ENCODE data around the gene TMSB4X. TPM values are rescaled to one million over a fixed set of nuclear protein-coding genes. Genes with fewer than 3 reads are reported as not detected.
"Not testable (repeated sequence)": the region's sequence is repeated elsewhere in the genome, so short reads cannot be mapped to it uniquely, and the experiment has no call there.

Gene TMSB4X
- 2,566 TPM for polyA plus RNA-seq (ENCODE audit: insufficient read length)
- long read RNA-seq, donor 1, transcript TMSB4X-203 (2 exons, 1,702 nt), result minor isoform, 1,591 of 4,953 reads
- long read RNA-seq, donor 1, transcript TMSB4X-204 (3 exons, 628 nt), result major isoform, 3,290 of 4,953 reads
- long read RNA-seq, donor 1, partial matches to known transcripts, result 15 of 4,953 reads
- long read RNA-seq, donor 1, other reads (novel, unspliced or antisense), result 54 of 4,953 reads
- long read RNA-seq, donor 2, transcript TMSB4X-204 (3 exons, 628 nt), result major isoform, 2,761 of 4,190 reads
- long read RNA-seq, donor 2, transcript TMSB4X-203 (2 exons, 1,702 nt), result minor isoform, 1,376 of 4,190 reads
- long read RNA-seq, donor 2, partial matches to known transcripts, result 21 of 4,190 reads
- long read RNA-seq, donor 2, other reads (novel, unspliced or antisense), result 29 of 4,190 reads
- long read RNA-seq, donor 3, transcript TMSB4X-203 (2 exons, 1,702 nt), result minor isoform, 1,459 of 3,581 reads
- long read RNA-seq, donor 3, transcript TMSB4X-204 (3 exons, 628 nt), result major isoform, 2,053 of 3,581 reads
- long read RNA-seq, donor 3, partial matches to known transcripts, result 10 of 3,581 reads
- long read RNA-seq, donor 3, other reads (novel, unspliced or antisense), result 55 of 3,581 reads
- long read RNA-seq, donor 4, transcript TMSB4X-203 (2 exons, 1,702 nt), result minor isoform, 234 of 759 reads
- long read RNA-seq, donor 4, transcript TMSB4X-204 (3 exons, 628 nt), result major isoform, 515 of 759 reads
- long read RNA-seq, donor 4, partial matches to known transcripts, result 9 of 759 reads
- long read RNA-seq, donor 4, other reads (novel, unspliced or antisense), result 0 of 759 reads
- long read RNA-seq, donor 5, transcript TMSB4X-203 (2 exons, 1,702 nt), result minor isoform, 2,360 of 7,528 reads
- long read RNA-seq, donor 5, transcript TMSB4X-204 (3 exons, 628 nt), result major isoform, 5,062 of 7,528 reads
- long read RNA-seq, donor 5, partial matches to known transcripts, result 26 of 7,528 reads
- long read RNA-seq, donor 5, other reads (novel, unspliced or antisense), result 77 of 7,528 reads
- long read RNA-seq, donor 6, transcript TMSB4X-203 (2 exons, 1,702 nt), result minor isoform, 1,635 of 4,828 reads
- long read RNA-seq, donor 6, transcript TMSB4X-204 (3 exons, 628 nt), result major isoform, 3,101 of 4,828 reads
- long read RNA-seq, donor 6, partial matches to known transcripts, result 17 of 4,828 reads
- long read RNA-seq, donor 6, other reads (novel, unspliced or antisense), result 74 of 4,828 reads
- long read RNA-seq, donor 7, transcript TMSB4X-202 (3 exons, 767 nt), result minor isoform, 6 of 6,626 reads
- long read RNA-seq, donor 7, transcript TMSB4X-204 (3 exons, 628 nt), result major isoform, 4,398 of 6,626 reads
- long read RNA-seq, donor 7, transcript TMSB4X-203 (2 exons, 1,702 nt), result minor isoform, 2,114 of 6,626 reads
- long read RNA-seq, donor 7, partial matches to known transcripts, result 27 of 6,626 reads
- long read RNA-seq, donor 7, other reads (novel, unspliced or antisense), result 81 of 6,626 reads
- long read RNA-seq, donor 8, transcript TMSB4X-203 (2 exons, 1,702 nt), result minor isoform, 599 of 2,021 reads
- long read RNA-seq, donor 8, transcript TMSB4X-204 (3 exons, 628 nt), result major isoform, 1,406 of 2,021 reads
- long read RNA-seq, donor 8, partial matches to known transcripts, result 10 of 2,021 reads
- long read RNA-seq, donor 8, other reads (novel, unspliced or antisense), result 5 of 2,021 reads

GRCh38 chrX:12974796-12975669, at the start of gene TMSB4X:
Gene TMSB4X (plus strand): TSS chrX:12975110.
- DNase-seq, result peak; percentile 68

GRCh38 chrX:12929701-12930100, 45.2 kb upstream of the TMSB4X start:
- DNase-seq, result no peak

GRCh38 chrX:12930150-12930549, 44.8 kb upstream of the TMSB4X start:
- DNase-seq, result no peak

DNA sequence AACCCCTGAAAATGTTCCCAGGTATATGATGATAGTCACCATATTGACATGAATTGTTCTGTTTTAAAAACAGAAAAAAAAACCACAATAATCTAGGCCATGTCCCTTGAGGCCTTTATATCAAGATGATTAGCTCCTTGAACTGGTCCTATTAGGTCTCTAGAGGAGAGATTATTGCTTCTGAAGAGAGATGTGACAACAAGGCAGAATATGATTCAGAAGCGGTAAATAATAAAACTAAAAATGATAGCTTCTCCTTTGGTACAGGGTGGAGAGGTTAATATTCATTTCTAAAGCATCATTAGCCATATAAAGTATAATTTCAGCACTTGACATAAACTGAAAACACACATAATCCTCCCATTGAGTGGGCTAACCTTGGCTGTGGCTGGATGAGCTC, 42.7 kb upstream of the TMSB4X start:
- no peak for DNase-seq

DNA sequence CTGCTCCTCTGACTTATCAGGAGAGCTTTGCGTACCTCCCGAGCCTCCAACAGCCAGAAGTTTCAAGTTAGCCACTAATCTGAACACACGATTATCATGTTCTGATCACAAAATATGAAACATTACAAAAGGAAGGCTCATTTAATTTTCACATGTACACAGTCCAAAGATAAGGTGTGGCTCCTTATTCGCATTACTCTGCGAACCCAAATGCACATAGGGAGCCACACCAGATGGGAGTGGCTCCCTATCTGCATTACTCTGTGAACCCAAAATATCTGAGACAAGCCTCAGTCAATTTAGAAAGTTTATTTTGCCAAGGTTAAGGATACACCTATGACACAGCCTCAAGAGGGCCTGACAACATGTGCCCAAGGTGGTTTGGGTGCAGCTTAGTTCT, 40.1 kb upstream of the TMSB4X start:
- no peak for DNase-seq

GRCh38 chrX:12936947-12937346, 38.0 kb upstream of the TMSB4X start:
- no peak for DNase-seq

DNA sequence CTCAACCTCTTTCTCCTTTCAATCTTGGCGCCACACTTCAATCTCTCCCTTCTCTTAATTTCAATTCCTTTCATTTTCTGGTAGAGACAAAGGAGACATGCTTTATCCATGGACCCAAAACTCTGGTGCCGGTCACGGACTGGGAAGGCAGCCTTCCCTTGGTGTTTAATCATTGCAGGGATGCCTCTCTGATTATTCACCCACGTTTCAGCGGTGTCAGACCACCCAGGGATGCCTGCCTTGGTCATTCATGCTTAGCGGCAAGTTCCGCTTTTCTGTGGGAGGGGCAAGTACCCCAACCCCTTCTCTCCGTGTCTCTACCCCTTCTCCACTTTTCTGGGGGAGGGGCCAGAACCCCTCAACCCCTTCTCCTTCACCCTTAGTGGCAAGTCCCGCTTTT, 34.4 kb upstream of the TMSB4X start:
- not testable (repeated sequence) for DNase-seq

GRCh38 chrX:12943592-12943991, 31.3 kb upstream of the TMSB4X start:
- not testable (repeated sequence) for DNase-seq

DNA sequence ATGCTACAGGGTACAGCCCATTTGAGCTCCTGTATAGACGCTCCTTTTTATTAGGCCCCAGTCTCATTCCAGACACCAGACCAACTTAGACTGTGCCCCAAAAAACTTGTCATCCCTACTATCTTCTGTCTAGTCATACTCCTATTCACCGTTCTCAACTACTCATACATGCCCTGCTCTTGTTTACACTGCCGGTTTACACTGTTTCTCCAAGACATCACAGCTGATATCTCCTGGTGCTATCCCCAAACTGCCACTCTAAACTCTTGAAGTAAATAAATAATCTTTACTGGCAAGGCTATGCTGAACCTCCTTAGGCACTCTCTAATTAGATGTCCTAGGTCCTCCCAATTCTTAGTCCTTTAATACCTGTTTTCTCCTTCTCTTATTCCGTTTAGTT, 30.5 kb upstream of the TMSB4X start:
- DNase-seq, result not testable (repeated sequence)

DNA sequence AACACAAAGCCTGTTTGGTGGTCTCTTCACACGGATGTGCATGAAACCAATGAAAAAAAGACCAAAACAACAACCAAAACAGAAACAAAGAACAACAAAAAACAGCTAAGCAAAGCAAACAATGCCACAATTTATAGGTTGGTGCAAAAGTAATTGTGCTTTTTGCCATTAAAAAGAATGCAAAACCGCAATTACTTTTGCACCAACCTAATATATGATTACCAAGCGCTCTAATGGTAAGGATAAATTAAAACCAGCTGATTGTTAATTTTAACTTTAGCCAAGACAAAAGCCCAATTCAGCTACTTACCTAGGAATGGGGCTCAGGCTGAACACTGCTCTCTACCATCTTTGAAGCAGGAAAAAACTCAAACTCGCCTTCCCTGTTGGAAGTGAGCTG, 29.4 kb upstream of the TMSB4X start:
- DNase-seq, result no peak

DNA sequence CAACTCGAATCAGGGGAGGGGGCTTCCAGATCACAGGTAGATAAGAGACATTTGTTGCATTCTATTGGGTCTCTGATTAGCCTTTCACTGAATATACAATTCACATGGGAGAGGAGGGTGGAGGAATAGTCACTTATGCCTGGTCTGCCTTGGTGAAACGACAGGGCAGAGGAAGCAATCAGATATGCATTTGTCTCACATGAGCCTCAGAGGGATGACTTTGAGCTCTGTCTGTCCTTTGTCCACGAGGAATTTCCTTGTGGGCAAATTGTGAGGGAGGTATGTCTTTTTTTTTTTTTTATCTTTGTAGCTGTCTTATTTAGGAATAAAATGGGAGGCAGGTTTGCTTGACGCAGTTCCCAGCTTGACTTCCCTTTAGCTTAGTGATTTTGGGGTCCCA, 28.5 kb upstream of the TMSB4X start:
- DNase-seq, result no peak

- DNase-seq, result peak; percentile 60
Measured at GRCh38 chrX:12946838-12947544, 27.9 kb upstream of the TMSB4X start.

- DNase-seq, result no peak
Measured at GRCh38 chrX:12947545-12948235, 27.2 kb upstream of the TMSB4X start.

- no peak for DNase-seq
Measured at GRCh38 chrX:12948495-12948894, 26.4 kb upstream of the TMSB4X start.

GRCh38 chrX:12949205-12949926, 25.5 kb upstream of the TMSB4X start:
- no peak for DNase-seq

- DNase-seq, result peak; percentile 62
Measured at GRCh38 chrX:12949927-12950656, 24.8 kb upstream of the TMSB4X start.

DNA sequence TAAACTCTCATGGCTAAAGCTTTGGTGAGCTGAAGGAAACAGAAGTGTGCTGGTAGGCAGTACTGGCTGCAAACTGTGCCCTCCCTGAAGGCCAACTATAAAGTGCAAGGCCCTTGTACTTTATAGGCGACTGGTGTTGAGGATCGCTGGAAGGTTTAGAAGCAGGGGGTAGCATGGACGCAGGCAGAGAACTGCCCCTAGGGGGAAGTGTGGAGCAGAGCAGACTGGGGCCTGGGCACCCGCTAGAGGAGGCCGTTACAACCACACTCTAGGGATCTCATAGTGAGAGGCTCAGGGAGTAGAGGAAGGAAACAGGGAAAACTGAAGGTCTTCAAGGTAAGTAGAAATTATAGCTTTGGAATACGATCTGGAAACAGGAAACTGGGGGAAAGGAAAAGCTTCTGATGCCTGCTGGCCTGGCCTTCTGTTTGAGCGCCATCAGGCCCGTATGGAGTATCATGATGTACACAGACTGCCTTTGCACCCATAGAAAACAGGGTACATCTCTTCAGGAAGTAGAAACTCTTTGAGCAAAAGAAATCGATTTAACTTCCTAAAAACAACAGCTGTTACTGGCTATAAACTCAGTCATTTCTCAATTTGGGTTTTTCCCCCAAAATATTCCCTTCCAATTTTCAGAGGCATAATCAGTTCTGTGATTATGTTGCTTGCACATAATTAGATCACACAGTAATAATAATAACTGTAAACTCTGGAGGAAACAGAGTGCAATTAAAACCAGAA, 23.9 kb upstream of the TMSB4X start:
- DNase-seq, result no peak

Measured in left kidney (tissue), 8 donors.